RWPE2 (cell line): ENCODE measurements around the gene EFNA5.

Experiments
- ATAC-seq: fragments of 200-7000 bp; cut with Tn5 transposase; 3 replicates; pipeline ENCODE4 v1.9.1; 2021; ENCODE audit warnings: low read depth
- DNase-seq: peaks from one replicate; pipeline ENCODE4 v3.0.0-alpha.2; 2020; ENCODE audit warnings: low spot score
- H3K27ac ChIP-seq: fragments of 450-650 bp; 2 replicates; pipeline ENCODE4 v1.5.1; 2017; ENCODE audit warnings: mild to moderate bottlenecking; ENCODE audit not compliant: poor library complexity, severe bottlenecking
- H3K27me3 ChIP-seq: fragments of 250-450 bp; sonication (Bioruptor Pico); 2 replicates; pipeline ENCODE4 v1.5.1; 2021; ENCODE audit warnings: mild to moderate bottlenecking, moderate library complexity; ENCODE audit not compliant: insufficient read depth, poor library complexity, severe bottlenecking
- H3K36me3 ChIP-seq: fragments of 250-450 bp; sonication (Bioruptor Pico); 2 replicates; pipeline ENCODE4 v1.5.1; 2020; ENCODE audit warnings: low read depth, mild to moderate bottlenecking, moderate library complexity
- H3K4me1 ChIP-seq: fragments of 250-450 bp; sonication (Bioruptor Pico); 2 replicates; pipeline ENCODE4 v1.5.1; 2021; ENCODE audit warnings: mild to moderate bottlenecking, moderate library complexity; ENCODE audit not compliant: insufficient read depth, poor library complexity, severe bottlenecking
- H3K4me3 ChIP-seq: fragments of 250-450 bp; sonication (Bioruptor Pico); 2 replicates; pipeline ENCODE4 v1.5.1; 2021; ENCODE audit warnings: mild to moderate bottlenecking, moderate library complexity; ENCODE audit not compliant: severe bottlenecking
- H3K9me3 ChIP-seq: fragments of 250-450 bp; sonication (Bioruptor Pico); 2 replicates; pipeline ENCODE4 v1.5.1; 2021; ENCODE audit warnings: mild to moderate bottlenecking, moderate library complexity; ENCODE audit not compliant: severe bottlenecking
- CTCF ChIP-seq: fragments of 450-650 bp; IDR thresholded peaks from one replicate; pipeline ENCODE4 v1.5.1; 2017; ENCODE audit warnings: mild to moderate bottlenecking, moderate library complexity; ENCODE audit not compliant: poor library complexity, severe bottlenecking

Gene EFNA5

GRCh38 chr5:107377277-107377609 lies 293.5 kb downstream of the EFNA5 start:
- ATAC-seq, result no peak
- Histone ChIP-seq H3K4me3 (no peak overlapping the region), H3K4me1 (peaks cover 18% of the 10 kb centered on the region), H3K9me3 (no peaks in the 10 kb centered on the region), H3K36me3 (no peaks in the 10 kb centered on the region), H3K27ac (no peak overlapping the region), H3K27me3 (no peaks in the 10 kb centered on the region)
- no peak for DNase-seq
- no peak for TF ChIP-seq CTCF

- no peak for TF ChIP-seq CTCF
- no peak for DNase-seq
- H3K27me3 ChIP-seq, result no peaks in the 10 kb centered on the region
- peaks cover 13% of the 10 kb centered on the region for H3K4me1 ChIP-seq
- H3K27ac ChIP-seq, result no peak overlapping the region
- H3K4me3 ChIP-seq, result no peak overlapping the region
- no peaks in the 10 kb centered on the region for H3K36me3 ChIP-seq
- peak; percentile 48 for ATAC-seq
- H3K9me3 ChIP-seq, result no peaks in the 10 kb centered on the region
Observed at GRCh38 chr5:107376546-107377276, 294.0 kb downstream of the EFNA5 start.

GRCh38 chr5:107373549-107374263 lies 297.0 kb downstream of the EFNA5 start:
- no peak for TF ChIP-seq CTCF
- DNase-seq, result no peak
- Histone ChIP-seq H3K27me3 (no peaks in the 10 kb centered on the region), H3K9me3 (no peaks in the 10 kb centered on the region), H3K4me3 (no peak overlapping the region), H3K4me1 (peaks cover 11% of the 10 kb centered on the region), H3K36me3 (no peaks in the 10 kb centered on the region), H3K27ac (no peak overlapping the region)
- ATAC-seq, result no peak

GRCh38 chr5:107372723-107373450 lies 297.9 kb downstream of the EFNA5 start:
- no peak for DNase-seq
- Histone ChIP-seq H3K27ac (no peak overlapping the region), H3K4me1 (peaks cover 11% of the 10 kb centered on the region), H3K27me3 (no peaks in the 10 kb centered on the region), H3K4me3 (no peak overlapping the region), H3K36me3 (no peaks in the 10 kb centered on the region), H3K9me3 (no peaks in the 10 kb centered on the region)
- ATAC-seq, result no peak
- no peak for TF ChIP-seq CTCF
